GM23338 (cell line): ENCODE results near the gene ARHGAP42. TPM values are rescaled to one million over a fixed set of nuclear protein-coding genes. Genes with fewer than 3 reads are reported as not detected.

ENCODE experiments used
- ATAC-seq: fragments of 200-7000 bp; cut with Tn5 transposase; 3 replicates; pipeline ENCODE4 v1.9.1; 2020
- DNase-seq: peaks from one replicate; pipeline ENCODE4 v3.0.0-alpha.2; 2015; ENCODE audit warnings: low spot score
- H2AFZ ChIP-seq: fragments of 200-600 bp; sonication (generic); 2 replicates; pipeline ENCODE4 v1.8.0; 2016; ENCODE audit warnings: antibody characterized with exemption, mild to moderate bottlenecking, moderate library complexity
- H3F3A ChIP-seq: fragments of 200-600 bp; sonication (generic); replicated peaks from 2 replicates; pipeline ENCODE4 v1.8.0; 2017; ENCODE audit warnings: antibody characterized with exemption, mixed run types, low read depth
- H3K27ac ChIP-seq: fragments of 200-600 bp; sonication (generic); 2 replicates; pipeline ENCODE4 v1.6.1; 2016; ENCODE audit warnings: low read depth
- H3K27me3 ChIP-seq: fragments of 200-600 bp; sonication (generic); 2 replicates; pipeline ENCODE4 v1.8.0; 2016; ENCODE audit warnings: mild to moderate bottlenecking, mixed run types, moderate library complexity; ENCODE audit not compliant: insufficient read depth
- H3K36me3 ChIP-seq: fragments of 200-600 bp; sonication (generic); 2 replicates; pipeline ENCODE4 v1.8.0; 2016; ENCODE audit warnings: mild to moderate bottlenecking; ENCODE audit not compliant: insufficient read depth
- H3K4me1 ChIP-seq: fragments of 200-600 bp; sonication (generic); 2 replicates; pipeline ENCODE4 v1.8.0; 2016; ENCODE audit warnings: mild to moderate bottlenecking, moderate library complexity; ENCODE audit not compliant: insufficient read depth
- H3K4me2 ChIP-seq: fragments of 200-600 bp; sonication (generic); 2 replicates; pipeline ENCODE4 v1.7.1; 2017; ENCODE audit warnings: mixed run types
- H3K4me3 ChIP-seq: fragments of 200-600 bp; sonication (generic); 2 replicates; pipeline ENCODE4 v1.6.1; 2016; ENCODE audit warnings: mixed run types
- H3K79me2 ChIP-seq: fragments of 200-600 bp; sonication (generic); replicated peaks from 2 replicates; pipeline ENCODE4 v1.8.0; 2017; ENCODE audit warnings: mild to moderate bottlenecking; ENCODE audit not compliant: insufficient read depth
- H3K9me2 ChIP-seq: fragments of 200-600 bp; sonication (generic); 2 replicates; pipeline ENCODE4 v1.8.0; 2017; ENCODE audit not compliant: insufficient read depth
- H4K20me1 ChIP-seq: fragments of 200-600 bp; sonication (generic); replicated peaks from 2 replicates; pipeline ENCODE4 v1.8.0; 2017; ENCODE audit warnings: mild to moderate bottlenecking; ENCODE audit not compliant: insufficient read depth
- H3K27ac Mint-ChIP-seq: 2 replicates; pipeline ENCODE4 v1.8.0; 2020; ENCODE audit warnings: inconsistent platforms, mild to moderate bottlenecking, moderate library complexity, mixed read lengths
- H3K27me3 Mint-ChIP-seq: 3 replicates; pipeline ENCODE4 v1.8.0; 2022; ENCODE audit warnings: low read depth, mild to moderate bottlenecking, moderate library complexity, mixed read lengths, inconsistent platforms; ENCODE audit not compliant: insufficient read depth, poor library complexity
- H3K36me3 Mint-ChIP-seq: 3 replicates; pipeline ENCODE4 v1.8.0; 2021; ENCODE audit warnings: low read depth, mild to moderate bottlenecking, inconsistent platforms, moderate library complexity, mixed read lengths
- H3K4me1 Mint-ChIP-seq: 3 replicates; pipeline ENCODE4 v1.8.0; 2020; ENCODE audit warnings: mild to moderate bottlenecking, inconsistent platforms, mixed read lengths
- H3K4me3 Mint-ChIP-seq: 3 replicates; pipeline ENCODE4 v1.8.0; 2021; ENCODE audit warnings: moderate library complexity, mild to moderate bottlenecking, inconsistent platforms, mixed read lengths
- H3K9me3 Mint-ChIP-seq: 3 replicates; pipeline ENCODE4 v1.8.0; 2020; ENCODE audit warnings: moderate library complexity, mild to moderate bottlenecking, inconsistent platforms, mixed read lengths
- CTCF ChIP-seq, 2 experiments: fragments of 200-600 bp in 1 of 2; sonication (generic) in 1 of 2; conservative IDR thresholded peaks; 2 replicates each; pipeline versions ENCODE4 v1.5.1 to v1.6.1; 2016 to 2017; ENCODE audit warnings: antibody characterized with exemption in 2 of 2, low read depth in 2 of 2, mild to moderate bottlenecking in 2 of 2, moderate library complexity in 1 of 2
- NANOG ChIP-seq: IDR thresholded peaks from 2 replicates; pipeline ENCODE4 v1.6.1; 2016; ENCODE audit warnings: antibody characterized with exemption, borderline replicate concordance
- STAT1 ChIP-seq: IDR thresholded peaks from one replicate; pipeline ENCODE4 v1.6.1; 2016; ENCODE audit warnings: antibody characterized with exemption; ENCODE audit not compliant: unreplicated experiment
- ZNF114 ChIP-seq: fragments of 250-450 bp; sonication (Bioruptor Pico); IDR thresholded peaks from 2 replicates; pipeline ENCODE4 v1.5.0; 2020; ENCODE audit warnings: mild to moderate bottlenecking, moderate library complexity
- ZNF462 ChIP-seq: fragments of 250-450 bp; sonication (Bioruptor Pico); IDR thresholded peaks from 2 replicates; pipeline ENCODE4 v1.5.0; 2020; ENCODE audit warnings: mild to moderate bottlenecking, moderate library complexity
- polyA plus RNA-seq: library from polyadenylated mRNA; unstranded; fragments of >200 nt; fragmentation: Nextera tagmentation; extraction: Ambion mirVana; gene quantifications from 2 replicates; pipeline ENCODE4 v1.2.1, GENCODE V29; 2016
- total RNA-seq: library from RNA; depleted of rRNA; stranded (reverse); fragments of >200 nt; shearing (Covaris generic); gene quantifications from 2 replicates; pipeline ENCODE4 v1.2.3, GENCODE V29; 2014

ARHGAP42 gene
- total and polyA plus RNA-seq, 2 experiments from 2014 or later = 23.7 to 35.7 TPM

- H3K79me2 ChIP-seq = no peaks in the 10 kb centered on the region
- DNase-seq (no peak), ATAC-seq (no peak)
- no peak overlapping the region for H3K27ac ChIP-seq
- Mint-ChIP-seq H3K27ac (no peak overlapping the region), H3K27me3 (no peaks in the 10 kb centered on the region), H3K4me1 (peaks cover 6% of the 10 kb centered on the region), H3K9me3 (no peaks in the 10 kb centered on the region), H3K4me3 (no peak overlapping the region), H3K36me3 (no peaks in the 10 kb centered on the region)
- no peaks in the 10 kb centered on the region for H3K4me1 ChIP-seq
- H3K4me2 ChIP-seq = no peak overlapping the region
- no peak overlapping the region for H3K4me3 ChIP-seq
- H2AFZ ChIP-seq = no peak overlapping the region
- no peaks in the 10 kb centered on the region for H3K36me3 ChIP-seq
- peaks cover 4% of the 10 kb centered on the region for H3K9me2 ChIP-seq
- no peaks in the 10 kb centered on the region for H3K27me3 ChIP-seq
- TF ChIP-seq NANOG = no peak
- no peak for TF ChIP-seq ZNF114 (CRISPR knock-in tag)
- TF ChIP-seq STAT1 = no peak
- H3F3A ChIP-seq = no peaks in the 10 kb centered on the region
- H4K20me1 ChIP-seq = no peaks in the 10 kb centered on the region
Measured at GRCh38 chr11:100910808-100911207, 223.7 kb downstream of the ARHGAP42 start.

DNA sequence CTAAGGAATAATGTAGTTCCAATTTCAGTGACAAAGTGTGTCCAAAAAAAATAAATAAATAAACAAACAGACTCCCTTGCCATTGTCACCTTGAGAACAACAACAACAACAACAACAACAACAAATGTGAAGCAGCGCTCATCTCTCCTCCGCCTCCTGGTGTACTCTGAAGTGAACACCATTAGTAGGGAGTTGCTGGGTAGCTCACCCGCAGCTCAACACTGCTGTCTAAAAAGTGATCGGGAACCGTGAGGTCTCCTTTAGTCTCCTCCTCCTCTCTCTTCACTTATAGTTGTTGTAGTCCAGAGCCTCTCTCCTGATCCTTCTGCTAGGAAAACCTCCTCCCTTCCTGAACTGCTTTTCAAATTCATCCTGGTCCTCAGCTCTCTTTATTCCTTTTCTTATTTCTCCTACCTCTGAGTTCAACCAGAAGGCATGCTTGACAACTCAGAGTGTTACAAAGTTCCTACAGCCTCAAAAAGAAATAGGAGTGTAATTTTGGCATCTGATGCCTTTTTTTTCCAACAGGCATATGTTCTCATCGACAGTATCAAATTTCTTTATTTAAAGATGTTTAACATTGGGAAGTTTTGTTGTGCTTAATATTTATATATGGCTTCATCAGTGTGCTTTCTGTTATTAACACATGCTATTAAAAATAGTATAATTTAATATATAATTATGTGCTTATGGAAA lies 227.5 kb downstream of the ARHGAP42 start:
- H3K36me3 ChIP-seq = no peaks in the 10 kb centered on the region
- H3F3A ChIP-seq = no peaks in the 10 kb centered on the region
- peak; percentile 74 for ATAC-seq
- H3K9me3 Mint-ChIP-seq = no peaks in the 10 kb centered on the region
- no peaks in the 10 kb centered on the region for H3K9me2 ChIP-seq
- H2AFZ ChIP-seq = no peak overlapping the region
- no peaks in the 10 kb centered on the region for H3K79me2 ChIP-seq
- H4K20me1 ChIP-seq = no peaks in the 10 kb centered on the region
- no peak overlapping the region for H3K4me2 ChIP-seq
- no peaks in the 10 kb centered on the region for H3K36me3 Mint-ChIP-seq
- peaks cover 14% of the 10 kb centered on the region for H3K4me1 Mint-ChIP-seq
- DNase-seq = peak; percentile 45
- TF ChIP-seq ZNF462 (CRISPR knock-in tag) (no peak), CTCF (conservative IDR thresholded peaks at IDR 0.05; ENCODE audit: low read depth in 2 of 2) (peak in 1 of 2 experiments; percentile 17; a peak in 1 of 4 replicates)
- no peaks in the 10 kb centered on the region for H3K27me3 Mint-ChIP-seq
- no peak overlapping the region for H3K4me3 ChIP-seq
- no peaks in the 10 kb centered on the region for H3K27me3 ChIP-seq
- H3K27ac Mint-ChIP-seq = peak overlapping the region; percentile 12; the same call in 1 of the 2 replicates
- no peak overlapping the region for H3K4me3 Mint-ChIP-seq
- no peak overlapping the region for H3K27ac ChIP-seq
- no peaks in the 10 kb centered on the region for H3K4me1 ChIP-seq
